Measurements from ENCODE around the gene NUDT1.

NUDT1 gene

DNA sequence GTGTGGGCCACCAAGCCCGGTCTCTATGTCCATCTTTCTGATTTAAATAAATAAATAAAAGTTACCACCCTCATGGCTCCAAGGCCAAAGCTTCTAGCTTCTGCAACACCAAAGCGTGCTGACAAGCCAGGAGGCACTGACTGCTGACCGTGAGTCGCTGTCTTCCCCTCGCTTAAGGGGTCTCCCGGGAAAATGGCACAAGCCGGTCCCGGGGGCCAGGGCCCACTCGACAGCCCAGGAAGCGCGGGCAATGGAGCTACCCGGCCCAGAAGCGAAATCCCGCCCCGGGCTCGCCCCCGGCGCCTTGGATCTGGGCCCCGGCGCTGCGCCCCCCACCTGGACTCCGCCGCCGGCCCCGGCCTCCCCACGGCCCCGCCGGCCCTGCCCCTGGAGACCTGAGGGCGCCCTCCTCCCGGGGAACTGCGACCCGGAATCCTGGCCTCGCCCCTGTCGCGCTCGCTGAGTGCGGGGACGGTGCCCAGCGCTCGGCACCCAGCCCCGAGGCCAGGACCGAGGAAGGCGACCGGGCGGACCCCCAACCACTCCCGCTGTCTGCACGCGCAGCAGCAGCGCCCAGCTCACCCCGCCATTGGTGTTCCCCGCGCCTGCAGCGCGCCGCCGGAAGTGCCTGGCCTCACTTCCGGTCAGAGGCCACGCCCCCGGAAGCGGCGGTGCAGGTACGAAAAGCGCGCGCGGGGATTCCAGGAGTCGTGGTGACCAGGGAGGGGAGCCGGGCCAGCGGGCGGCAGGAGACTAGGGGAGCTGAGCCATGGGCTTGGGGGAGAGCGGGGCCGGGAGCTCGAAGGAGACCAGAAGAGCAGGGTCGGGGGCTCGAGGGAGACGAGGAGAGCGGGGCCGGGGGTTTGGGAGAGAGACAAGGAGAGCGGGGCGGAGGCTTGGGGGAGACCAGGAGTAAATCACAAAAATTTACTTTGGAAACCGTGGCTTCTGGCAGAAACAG lies at the start of gene NUDT1, which contains the start of gene MRM2:
NUDT1 (plus strand) TSS at position 647 of the 961 bp plus-strand sequence. CDS start 2,349 bp downstream, outside the sequence.
MRM2 (minus strand) TSS at position 626 of the 961 bp plus-strand sequence; CDS start at position 590, 36 bp downstream.
- DNase-seq (ENCODE audit: low spot score) = peak; percentile 76

DNA sequence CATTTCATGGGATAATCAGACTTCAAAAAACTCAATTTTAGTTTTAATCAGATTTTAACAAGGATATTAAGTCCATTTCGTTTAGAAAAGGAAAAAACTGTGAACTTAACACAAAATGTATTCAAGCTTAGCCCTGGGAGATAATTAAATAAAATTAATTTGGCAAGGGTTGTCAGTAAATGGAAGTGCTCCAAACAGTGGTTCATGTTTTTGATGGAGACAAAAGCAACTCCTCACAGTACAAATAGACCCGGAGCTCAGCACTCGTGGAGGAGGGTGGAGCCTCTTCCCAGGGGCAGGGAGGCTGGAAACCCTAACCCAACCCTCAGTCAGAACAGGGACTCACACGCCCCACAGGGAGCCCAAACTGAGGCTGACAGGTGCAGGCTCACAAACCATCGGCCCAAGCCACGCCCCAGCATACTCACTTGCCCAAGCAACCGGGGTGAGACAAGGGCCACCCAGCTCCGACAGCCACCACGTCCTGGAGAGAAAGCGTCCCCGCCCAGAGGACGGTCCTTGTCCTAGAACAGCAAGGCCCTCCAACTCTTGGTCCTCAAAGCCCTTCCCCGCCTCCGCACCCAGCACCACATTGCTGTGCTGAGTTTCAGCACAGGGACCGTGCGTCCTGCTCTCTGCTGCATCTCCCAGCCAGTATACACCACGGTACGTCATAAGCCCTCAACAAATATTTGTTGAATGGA lies 49.0 kb upstream of the NUDT1 start:
- no peak for DNase-seq (ENCODE audit: low spot score)

DNA sequence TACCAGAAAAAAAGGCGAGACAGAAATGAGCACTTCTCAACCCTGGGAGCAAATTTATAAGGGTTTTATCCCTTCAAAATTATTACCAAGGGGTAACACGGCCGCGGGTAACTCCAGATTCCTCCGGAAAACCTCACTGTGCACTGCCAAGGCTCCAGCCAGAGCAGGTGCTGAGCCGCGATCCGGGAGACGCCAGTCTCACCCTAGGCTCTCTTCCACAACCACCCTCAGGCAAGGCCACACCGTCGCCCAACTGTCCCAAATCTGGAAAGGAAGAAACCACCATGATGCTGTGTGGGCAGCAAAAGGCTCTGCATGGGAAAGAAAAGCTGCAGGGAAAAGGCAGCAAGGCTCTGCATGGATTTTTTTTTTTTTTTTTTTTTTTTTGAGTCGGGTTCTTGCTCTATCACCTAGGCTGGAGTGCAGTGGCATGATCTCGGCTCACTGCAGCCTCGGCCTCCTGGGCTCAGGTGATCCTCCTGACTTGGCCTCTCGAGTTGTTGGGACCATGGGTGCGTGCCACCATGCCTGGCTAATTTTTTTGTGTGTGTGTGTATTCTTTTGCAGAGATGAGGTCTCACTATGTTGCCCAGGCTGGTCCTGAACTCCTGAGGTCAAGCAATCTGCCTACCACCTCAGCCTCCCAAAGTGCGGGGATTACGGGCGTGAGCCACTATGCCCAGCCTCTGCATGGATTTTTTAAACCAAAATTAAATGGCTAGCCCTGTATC lies 48.3 kb upstream of the NUDT1 start:
- DNase-seq (ENCODE audit: low spot score) = no peak

DNA sequence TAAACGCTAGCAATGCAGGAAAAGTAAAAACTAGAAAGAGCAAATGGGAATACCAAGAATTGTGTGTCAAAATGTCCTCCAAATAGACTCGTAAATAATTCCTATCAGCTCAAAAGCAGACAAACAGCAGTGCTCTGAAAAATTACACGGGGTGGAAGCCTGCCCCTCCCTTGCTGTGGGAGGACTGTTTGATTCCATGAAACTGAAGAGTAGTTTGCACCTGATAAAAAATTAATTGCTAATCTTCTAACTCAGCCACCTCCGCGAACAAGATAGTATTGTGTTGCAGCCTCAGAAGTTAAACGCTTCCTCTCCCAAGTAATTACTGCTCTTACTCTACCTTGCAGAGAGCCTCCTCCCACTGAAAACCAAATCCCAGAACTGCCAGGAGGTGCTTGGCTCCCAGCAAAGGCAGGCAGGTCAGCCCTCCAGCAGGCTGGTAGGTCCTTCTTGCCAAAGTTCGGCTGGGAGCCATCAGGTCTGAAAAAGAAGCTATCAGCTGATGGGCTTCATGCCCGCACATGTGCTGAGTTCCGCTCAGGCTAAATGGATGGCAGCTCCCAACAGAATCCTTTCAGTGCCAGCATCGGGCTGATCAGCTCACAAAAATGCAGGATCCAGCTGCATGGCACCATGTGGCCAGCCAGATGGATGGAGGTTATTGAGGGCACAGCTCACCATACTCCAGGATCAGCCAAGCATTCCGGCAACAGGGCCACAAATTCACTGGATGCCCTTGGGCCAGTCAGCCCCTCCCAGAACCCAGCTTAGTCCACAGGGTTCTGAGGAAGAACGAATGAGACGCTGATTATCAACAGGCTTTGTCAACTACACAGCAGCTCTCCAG lies 46.4 kb upstream of the NUDT1 start:
- peak; percentile 72 for DNase-seq (ENCODE audit: low spot score)

DNA sequence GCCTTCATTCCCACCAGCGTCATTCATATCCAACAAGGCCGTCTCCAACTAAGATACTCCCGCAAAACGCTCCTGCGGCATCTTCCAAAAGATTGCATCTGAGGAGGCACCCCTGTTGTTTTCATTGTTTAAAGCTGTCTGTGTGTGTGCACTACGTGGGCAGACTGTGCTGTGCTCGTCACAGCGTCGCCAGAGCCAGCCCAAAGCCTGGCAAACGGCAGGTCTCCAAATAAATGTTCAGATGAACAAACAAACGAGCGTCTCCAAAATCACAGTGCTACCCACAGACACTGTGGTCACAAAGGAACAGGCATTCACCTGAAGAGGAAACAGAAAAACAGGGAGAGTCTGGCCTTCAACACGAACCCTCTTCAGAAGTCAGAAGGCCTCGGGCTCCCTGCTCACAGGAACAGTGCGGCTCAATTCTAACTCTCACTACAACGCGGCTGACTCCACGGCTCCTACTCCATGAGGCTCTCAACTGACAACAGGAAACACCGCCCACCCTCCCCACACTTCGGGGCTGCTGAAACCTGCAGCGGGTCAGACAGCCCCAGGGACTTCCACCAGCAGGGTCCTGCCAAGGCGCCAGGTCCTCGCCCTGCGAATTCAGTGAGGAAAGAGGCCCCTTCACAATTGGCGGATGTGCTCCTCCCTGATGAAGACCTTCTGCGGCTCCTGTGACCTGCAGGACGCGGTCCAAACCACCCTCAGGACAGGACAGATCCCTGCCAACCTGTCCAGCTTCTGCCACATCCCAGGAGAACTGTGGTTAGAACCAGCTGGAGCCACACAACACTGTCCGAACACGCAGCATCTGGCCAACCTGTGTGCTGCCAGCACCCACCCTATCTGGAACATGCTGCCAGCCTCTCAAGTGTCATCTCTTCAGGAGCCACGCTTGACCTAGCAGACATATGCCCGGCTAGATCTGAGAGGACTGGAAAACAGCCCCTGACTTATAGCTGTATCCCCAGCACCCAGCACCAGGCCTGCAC lies 45.3 kb upstream of the NUDT1 start:
- DNase-seq (ENCODE audit: low spot score) = peak; percentile 40

DNA sequence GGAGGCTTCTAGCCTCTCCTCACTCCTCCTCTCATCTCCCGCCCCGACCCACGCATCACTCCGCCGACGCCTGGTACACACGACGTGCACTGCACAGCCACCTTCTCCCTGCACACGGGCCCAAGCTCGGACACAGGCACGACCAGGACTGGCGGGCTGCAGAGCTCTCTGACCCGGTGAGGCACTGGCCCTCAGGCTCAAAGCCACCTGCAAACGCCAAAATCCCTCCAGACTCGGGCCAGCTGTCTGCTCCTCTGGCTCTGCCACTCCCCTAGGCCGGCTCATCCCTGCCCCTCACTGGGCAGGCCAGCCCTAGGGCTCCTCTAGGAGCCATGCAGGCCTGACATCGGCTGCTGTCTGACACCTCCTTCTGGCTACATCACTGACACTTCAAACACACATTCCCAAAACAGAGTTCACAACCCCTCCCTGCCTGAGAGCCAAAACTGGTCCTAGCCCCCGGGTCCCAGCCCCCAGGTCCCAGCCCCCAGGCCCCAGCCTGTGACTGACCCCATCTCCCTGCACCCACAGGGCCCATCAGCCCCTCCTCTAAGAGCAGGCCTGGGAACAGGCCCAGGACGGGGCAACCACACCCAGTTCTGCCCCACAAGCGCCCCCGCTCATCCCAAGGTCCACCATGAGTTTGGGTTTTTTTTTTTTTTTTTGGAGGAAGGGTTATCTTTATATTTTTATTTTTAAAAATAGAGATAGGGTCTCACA lies 44.4 kb upstream of the NUDT1 start:
- no peak for DNase-seq (ENCODE audit: low spot score)

DNA sequence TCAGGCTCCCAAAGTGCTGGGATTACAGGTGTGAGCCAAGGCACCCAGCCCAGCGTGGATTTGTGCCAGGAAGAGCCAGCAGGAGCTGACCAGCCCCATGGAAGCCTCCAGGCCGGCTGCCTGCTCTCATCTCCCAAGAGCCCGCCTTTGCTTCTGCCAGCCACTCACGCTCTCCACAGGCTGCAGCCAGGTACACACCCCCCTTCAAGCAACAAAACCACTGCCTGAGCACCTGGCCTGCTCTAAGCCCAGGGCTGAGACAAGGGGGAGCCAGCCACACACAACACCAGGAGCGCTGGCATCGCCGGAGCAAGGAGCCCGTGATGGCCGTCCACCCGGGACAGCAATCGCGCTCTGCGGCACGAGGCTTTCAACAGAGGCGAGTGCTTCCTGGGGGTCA lies 43.8 kb upstream of the NUDT1 start:
- no peak for DNase-seq (ENCODE audit: low spot score)

DNA sequence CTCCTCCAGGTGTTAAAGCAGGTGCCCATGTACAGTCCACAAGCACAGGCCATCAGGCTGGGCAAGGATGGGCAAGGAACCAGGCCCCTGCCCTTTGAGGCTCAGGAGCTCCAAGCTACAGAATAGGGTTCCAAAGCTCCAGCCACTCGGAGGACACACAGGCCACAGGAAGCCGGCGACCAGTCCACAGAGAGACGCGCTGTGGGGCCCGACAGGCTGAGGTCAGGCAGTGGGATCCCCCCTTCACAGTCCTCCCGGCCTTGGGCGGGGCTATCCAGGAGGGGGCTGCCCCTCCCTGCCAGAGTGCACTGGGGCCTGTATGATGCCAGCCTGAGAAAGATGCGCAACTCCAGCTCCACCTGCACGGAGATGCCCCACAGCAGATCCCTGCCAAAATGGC lies 43.3 kb upstream of the NUDT1 start:
- DNase-seq (ENCODE audit: low spot score) = no peak

DNA sequence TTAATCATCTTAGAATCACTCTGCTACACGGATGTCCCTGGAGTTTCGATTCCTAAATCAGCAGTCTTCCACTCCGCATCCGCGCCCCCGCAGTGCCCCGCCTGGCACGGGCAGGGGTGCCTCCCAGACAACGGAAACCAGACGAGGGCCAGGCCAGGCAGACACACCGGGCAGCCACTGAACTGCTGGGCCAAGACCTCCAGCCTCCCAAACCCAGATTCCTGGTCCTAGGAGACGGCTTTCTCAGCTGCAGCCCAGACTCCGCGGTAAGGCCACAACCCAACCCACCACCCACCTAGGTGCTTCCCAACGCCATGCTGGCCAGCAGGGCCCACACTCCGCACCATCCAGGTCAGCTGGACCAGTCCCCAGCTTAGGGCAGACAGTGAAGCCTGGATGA lies 42.5 kb upstream of the NUDT1 start:
- DNase-seq (ENCODE audit: low spot score) = no peak

DNA sequence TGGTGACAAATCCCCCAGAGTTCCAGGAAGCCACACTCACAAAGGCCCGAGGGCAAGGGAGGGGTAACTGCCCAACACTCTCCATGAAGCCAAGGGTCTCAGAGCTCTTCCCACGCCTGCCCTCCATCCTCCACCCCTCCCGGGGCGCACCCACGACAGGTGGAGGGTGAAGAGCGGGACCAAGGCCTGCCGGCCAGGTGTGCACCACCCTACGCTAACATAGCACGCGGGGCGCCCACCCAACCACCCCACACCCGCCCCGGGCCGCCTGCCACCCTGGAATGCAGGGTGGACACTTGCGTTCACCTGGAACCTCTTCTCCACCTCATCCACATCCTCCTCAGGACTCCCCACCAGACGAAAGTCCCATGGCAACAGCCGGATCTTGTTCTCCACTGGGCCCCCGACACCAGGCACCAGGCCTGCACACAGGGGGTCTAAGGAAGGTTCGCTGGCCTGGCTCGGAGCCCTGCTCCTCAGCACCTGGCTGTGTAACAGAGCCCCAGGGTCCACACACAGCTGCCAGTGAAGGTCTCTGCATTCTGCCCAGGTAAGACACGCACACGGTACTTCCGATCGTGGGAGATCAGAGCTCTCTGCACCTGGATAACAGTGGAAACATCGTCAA lies 42.0 kb upstream of the NUDT1 start:
- no peak for DNase-seq (ENCODE audit: low spot score)

DNA sequence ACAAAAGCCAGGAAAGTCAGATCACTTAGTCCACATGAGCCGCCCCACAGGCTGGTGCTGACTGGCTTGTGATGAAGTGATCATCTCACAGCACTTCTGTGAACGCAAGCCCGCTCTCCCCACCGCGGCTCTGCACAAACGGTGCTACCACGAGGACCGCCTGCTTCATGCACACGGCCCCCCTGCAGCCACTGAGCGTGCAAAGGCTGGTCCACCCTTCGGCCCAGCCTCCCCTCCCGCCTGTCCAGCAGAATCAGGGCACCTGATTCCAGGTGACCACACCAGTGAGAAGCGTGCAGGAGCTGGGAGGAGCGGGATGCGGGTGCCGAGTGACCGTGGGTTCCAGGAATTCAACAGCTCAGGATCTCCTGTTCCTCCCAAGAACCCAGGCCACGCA lies 41.4 kb upstream of the NUDT1 start:
- no peak for DNase-seq (ENCODE audit: low spot score)

DNA sequence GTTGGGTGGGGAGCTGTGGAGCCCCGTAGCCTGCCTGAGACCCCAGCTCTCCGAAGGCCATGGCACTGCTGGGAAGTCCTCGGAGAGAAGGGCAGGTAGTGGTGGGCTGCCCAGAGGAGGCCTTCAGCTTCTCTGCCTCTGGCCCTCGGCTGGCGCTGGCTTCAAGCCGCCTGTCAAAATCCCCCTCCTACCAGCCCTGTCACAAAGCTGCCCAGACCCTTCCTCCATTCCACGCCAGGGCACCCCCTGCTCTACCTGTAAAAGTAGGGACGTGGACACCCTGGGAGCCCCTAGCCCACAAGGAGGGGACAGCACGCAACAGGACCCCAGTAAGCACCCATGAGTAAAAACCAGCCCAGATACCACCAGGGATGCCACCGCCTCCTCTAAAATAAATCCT lies 40.9 kb upstream of the NUDT1 start:
- no peak for DNase-seq (ENCODE audit: low spot score)

DNA sequence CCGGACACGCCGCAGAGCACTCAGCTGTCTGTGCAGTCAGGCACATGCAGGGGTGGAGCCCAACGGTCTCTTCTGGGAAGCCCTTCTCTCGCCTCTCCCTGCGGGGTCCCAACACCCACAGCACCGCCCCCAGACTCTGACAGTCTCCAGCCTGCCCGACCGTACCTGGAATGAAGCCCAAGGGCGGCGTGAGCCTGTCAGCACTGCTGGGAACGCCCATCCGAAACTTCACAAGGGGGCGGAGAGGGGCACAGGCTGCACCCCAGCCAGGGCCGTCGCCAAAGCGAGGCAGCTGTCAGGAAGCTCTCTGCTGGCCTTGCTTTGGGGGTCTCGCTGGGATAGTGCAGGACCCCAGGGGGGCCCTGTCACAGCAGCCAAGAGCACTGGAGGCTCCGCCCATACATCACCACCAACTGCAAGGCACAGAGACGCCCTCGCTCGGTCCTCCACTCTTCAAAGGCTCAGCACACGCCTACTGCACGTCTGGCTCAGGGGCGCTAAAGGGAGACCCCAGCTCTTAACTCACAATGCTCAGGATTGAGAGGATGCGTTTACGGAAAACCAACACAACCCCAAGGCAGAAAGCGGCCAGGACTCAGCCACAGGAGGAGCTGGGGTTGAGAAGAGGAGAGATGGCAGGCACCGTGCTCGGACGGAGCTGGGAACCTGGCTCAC lies 40.2 kb upstream of the NUDT1 start:
- no peak for DNase-seq (ENCODE audit: low spot score)

DNA sequence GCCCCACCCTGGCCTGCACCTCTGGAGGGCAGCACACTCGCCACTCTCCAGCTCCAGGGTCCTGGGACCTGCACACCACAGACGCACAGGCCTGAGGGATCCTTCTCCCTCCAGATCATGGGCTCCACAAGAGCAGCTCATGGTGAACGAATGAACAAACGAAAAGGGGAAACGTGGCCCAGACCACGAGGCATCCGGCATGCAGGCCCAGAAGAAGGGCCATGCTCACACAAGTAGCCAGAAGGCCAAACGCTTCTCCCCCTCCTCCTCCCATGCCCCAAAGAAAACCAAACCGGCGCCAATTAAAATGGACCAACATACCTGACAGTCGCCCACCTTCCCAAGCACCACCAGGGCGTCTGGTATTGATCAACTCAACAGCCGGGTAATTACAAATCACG lies 39.7 kb upstream of the NUDT1 start:
- DNase-seq (ENCODE audit: low spot score) = peak; percentile 68

DNA sequence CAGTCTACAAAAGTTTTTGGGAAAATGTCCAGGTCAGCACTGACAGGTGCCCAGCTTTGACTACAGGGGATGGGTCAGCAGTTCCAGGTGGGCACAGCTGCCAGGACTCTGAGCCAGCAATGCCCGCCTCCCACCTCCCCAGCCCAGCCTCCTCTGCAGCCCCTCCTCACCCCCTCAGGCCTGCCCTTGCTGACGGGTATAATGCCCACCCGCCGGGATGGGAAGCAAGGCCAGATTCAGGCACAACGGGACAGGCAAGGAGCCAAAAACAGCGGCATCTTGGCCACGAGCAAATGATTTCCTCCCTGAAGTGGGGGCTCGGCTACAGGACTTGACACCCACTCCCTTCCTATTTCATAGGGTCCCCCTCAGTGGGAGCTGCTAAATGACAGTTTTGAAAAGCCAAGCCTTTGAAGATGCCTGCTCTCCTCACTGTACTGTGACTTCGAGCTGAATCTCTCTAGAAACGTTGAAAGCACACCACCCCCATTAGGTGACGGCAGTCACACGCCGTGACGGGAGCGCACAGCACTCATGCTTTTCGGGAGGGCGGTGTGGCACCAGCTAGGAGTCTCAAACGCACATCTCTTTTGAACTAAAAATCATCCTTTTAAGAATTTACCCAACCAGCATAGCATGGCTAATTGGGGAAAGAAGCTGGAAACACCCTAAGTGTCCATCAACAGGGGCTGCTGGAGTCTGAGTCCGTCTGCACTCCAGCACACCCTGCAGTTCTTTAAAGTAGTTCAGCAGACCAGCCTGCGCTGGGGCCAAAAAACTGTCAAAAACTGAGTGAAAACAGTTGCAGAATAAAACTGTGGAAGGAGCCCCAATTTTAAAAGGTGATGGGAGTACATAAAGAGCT lies 38.9 kb upstream of the NUDT1 start:
- no peak for DNase-seq (ENCODE audit: low spot score)

DNA sequence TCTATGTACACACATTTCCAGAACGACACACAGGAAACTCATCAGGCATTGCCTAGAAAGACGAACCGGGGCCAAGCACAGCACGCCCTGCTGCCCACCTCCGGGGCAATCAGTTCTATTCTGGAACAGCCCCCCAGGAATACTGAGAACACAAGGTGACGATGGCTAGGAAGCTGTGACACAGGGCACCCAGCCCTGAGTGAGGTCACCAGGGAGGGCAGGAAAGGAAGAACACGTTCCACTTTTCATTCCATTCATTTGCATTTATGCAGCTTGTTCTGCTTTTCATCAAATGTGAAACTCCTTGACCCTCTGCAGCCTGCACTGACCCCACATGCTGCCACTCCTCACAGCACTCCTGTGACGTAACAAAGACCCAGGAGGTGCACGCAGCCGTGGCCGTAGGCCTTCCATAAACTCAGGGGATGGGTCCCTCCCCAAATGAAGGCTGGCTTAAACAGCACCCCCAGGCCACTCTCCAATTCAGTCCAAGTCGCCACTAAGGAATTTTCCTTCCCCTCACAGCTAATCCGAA lies 38.2 kb upstream of the NUDT1 start:
- no peak for DNase-seq (ENCODE audit: low spot score)

DNA sequence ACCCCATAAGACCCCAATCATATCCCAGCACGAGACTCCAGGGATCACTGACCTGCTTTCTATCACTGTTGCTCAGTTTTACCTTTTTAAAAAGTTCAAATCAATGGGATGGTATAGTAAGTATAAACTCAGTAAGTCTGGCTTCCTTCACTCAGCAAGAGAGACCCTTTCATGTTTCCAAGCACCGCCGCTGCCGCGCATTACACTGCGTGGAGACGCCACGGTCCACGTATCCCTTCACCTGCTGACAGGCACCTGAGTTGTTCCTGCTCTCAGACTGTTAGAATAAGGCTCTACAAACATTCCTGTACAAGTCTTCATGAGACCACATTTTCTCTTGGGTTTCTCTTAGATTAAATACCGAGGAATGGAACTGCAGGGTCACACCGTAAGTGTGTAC lies 37.6 kb upstream of the NUDT1 start:
- no peak for DNase-seq (ENCODE audit: low spot score)
